Astrocyte of the cerebellum (primary cell): Measurements from ENCODE around the gene TBC1D10A.

Experiments used
- DNase-seq: peaks from one replicate; pipeline ENCODE4 v3.0.0-alpha.2; 2011; ENCODE audit warnings: low read depth
- H3K4me3 ChIP-seq: 2 replicates; pipeline ENCODE4 v1.5.1; 2011; ENCODE audit warnings: mild to moderate bottlenecking, low read depth, low read length, moderate library complexity
- in situ Hi-C: cut with HindIII; loops from 2 replicates; pipeline ENCODE4 v1.10.0; 2017; ENCODE audit warnings: low sequenced_read_pairs
- TF ChIP-seq, protein P1 (sequence below): IDR thresholded peaks from 2 replicates; pipeline ENCODE4 v1.5.1; 2012; ENCODE audit warnings: low read length, low read depth, moderate library complexity, mild to moderate bottlenecking; ENCODE audit errors: missing control alignments

The TBC1D10A gene

DNA sequence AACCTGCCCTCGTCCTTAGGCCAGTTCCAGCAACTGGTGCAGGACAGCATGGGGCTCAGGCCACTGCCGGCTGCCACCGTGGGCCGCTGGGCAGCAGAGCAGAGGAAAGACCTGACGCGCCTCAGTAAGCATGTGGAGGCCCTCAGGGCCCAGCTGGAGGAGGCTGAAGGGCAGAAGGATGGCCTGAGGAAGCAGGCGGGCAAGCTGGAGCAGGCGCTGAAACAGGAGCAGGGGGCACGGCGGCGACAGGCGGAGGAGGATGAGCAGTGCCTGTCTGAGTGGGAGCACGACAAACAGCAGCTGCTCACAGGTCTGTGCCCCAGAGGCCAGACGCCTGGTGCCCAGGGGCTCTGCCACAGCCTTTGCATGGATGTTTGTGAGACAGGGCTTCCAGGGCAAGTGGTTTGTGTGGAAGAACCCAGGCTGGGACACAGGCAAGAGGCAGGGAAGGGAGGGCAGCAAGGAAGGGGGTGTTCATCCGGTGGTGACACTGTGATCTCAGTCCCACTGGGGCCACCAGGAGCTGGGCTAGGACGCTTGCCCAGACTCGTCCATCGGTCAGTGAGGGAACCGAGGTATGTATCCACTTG lies 44.0 kb upstream of the TBC1D10A start:
- in situ Hi-C loops, result no loop called here
- TF ChIP-seq, protein P1, sequence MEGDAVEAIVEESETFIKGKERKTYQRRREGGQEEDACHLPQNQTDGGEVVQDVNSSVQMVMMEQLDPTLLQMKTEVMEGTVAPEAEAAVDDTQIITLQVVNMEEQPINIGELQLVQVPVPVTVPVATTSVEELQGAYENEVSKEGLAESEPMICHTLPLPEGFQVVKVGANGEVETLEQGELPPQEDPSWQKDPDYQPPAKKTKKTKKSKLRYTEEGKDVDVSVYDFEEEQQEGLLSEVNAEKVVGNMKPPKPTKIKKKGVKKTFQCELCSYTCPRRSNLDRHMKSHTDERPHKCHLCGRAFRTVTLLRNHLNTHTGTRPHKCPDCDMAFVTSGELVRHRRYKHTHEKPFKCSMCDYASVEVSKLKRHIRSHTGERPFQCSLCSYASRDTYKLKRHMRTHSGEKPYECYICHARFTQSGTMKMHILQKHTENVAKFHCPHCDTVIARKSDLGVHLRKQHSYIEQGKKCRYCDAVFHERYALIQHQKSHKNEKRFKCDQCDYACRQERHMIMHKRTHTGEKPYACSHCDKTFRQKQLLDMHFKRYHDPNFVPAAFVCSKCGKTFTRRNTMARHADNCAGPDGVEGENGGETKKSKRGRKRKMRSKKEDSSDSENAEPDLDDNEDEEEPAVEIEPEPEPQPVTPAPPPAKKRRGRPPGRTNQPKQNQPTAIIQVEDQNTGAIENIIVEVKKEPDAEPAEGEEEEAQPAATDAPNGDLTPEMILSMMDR, result no peak
- H3K4me3 ChIP-seq, result no peak overlapping the region
- no peak for DNase-seq

DNA sequence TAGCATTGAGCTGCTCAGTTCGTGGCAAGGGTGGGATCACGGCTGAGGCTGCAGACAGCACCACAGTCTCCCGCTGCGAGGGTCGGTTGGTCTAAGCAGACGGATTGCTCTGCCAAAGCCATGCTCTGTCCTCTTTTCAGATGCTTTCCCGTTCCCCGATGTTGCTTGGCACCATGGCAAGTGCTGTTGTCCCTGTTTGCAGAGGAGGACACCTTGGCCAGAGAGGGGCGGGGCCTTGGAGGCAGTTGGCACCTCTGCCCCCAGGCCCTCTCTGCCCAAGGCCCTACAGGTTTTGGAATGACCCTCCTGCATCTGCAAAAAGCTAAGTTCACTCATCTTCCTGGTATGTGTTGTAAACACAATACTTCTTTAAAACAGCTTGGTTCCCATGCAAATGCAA lies 41.7 kb upstream of the TBC1D10A start:
- in situ Hi-C loops, result no loop called here
- no peak overlapping the region for H3K4me3 ChIP-seq
- no peak for DNase-seq

DNA sequence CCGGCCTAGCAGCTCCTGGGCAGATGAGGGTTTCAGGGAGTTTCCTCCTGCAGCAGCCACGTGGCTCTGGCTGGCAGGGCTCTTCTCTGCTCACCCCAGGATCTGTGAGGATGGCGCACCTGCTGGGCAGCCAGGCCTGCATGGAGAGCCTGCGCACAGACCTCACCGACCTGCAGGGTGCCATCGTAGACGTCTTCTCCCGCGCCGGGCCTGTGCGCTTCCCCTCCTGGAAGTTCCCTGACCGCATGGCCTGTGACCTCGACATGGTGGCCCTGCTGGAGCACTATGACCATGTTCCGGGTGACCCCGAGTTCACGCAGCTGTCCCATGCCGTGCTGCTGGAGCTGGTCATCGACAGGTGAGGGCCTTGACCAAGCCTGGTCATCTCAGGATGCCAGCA lies 39.1 kb upstream of the TBC1D10A start:
- TF ChIP-seq, protein P1, result no peak
- no peak overlapping the region for H3K4me3 ChIP-seq
- in situ Hi-C loops, result no loop called here
- no peak for DNase-seq

More for the DNA sequence above, 41.7 kb upstream of the TBC1D10A start:
- TF ChIP-seq, protein P1, result no peak

DNA sequence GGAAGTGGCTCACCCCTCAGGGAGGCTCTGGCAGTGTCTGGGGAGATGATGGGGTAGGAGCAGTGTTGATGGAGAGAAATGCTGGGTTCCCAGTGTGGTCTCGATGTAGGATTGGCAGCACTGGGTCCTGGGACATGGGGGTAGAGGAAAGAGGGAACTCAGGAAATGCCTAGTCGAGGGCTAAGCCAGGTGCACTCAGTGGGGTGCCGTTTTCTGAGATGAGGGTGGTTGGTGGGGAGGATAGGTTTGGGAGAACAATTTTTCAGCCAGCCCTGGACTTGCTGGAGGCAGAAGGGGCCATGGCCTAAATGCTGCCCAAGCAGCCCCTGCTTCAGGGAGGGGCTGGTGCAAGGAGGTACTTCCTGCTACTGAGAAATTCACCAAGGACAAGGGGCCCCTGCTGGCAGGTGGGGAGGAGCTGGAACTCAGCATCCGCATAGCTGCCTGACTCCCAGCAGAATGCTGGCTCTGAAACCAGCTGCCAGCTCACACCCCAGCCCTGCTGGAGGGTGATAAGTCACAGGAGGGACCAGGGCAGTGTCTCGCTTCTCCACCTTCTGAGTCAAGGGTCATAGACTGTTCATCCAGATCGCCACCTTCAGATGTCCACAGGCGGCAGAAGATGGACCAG lies 36.0 kb upstream of the TBC1D10A start:
- no peak overlapping the region for H3K4me3 ChIP-seq
- TF ChIP-seq, protein P1, result no peak
- in situ Hi-C loops, result no loop called here
- DNase-seq, result no peak

DNA sequence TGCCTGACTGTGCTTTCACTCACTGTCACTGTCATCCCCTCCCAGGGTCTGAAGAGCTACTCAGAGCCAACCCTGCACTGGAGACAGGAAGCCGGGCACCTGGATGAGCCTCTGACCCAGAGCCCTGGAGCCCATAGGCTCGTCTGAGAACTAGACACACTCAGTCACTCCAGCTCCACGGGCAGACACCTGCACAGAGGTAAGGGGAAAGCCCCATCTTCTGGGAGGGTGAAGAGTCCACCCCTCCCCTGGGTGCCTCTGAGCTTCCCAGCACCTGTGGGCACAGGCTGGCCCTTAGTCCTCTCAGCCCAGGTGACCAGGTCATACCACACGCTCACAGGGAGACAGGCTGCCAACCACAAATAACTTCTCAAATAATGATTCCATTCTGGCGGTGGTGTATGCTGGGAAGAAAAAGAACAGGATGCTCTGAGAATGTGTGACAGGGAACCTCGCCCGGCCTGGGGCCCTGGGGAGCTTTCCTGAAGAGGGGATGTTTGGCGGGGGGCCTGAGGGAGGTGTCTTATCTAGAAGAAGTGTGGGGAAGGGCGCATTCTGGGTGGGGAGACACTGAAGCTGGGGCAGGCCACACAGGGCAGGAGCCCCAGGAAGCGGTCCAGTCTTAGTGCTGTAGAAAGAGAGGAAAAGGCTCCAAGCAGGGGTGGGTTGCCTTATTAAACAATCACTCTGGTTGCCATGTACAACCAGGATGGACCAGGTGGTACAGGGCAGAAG lies 35.3 kb upstream of the TBC1D10A start:
- TF ChIP-seq, protein P1, result no peak
- in situ Hi-C loops, result no loop called here
- H3K4me3 ChIP-seq, result no peak overlapping the region
- DNase-seq, result no peak

DNA sequence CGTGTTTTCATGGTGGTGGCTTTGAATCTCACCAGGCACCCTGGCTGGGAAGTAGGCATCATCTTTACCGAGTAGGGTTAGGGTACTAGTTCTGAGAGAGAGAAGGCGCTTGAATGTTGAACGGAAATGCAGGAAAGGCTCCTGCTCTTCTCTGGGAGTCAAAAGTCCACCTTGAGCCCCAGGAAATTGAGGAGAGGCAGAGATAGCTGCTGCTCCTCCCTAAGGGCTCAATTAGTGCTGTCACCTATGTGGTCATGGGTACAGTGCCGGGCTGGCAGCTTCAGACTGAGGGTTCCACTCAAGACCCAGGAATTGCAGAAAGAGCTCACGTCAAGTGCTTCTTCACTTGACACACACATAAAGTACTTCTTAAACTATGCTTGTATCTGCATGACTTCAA lies 31.8 kb upstream of the TBC1D10A start:
- no peak for DNase-seq
- TF ChIP-seq, protein P1, result no peak
- in situ Hi-C loops, result no loop called here
- H3K4me3 ChIP-seq, result no peak overlapping the region
